Stomach smooth muscle (tissue), 2 donors: ENCODE measurements around the gene NUDT22.

Experiments used
- H3K27ac ChIP-seq: one replicate; pipeline ENCODE4 v1.7.0; 2013; ENCODE audit warnings: mild to moderate bottlenecking, low read length, inconsistent platforms
- H3K27me3 ChIP-seq, 2 donors: one replicate each; pipeline ENCODE4 v1.7.0; 2013; ENCODE audit warnings: low read length in 2 of 2; ENCODE audit not compliant: insufficient read depth in 2 of 2, control insufficient read depth in 1 of 2
- H3K36me3 ChIP-seq, 2 donors: one replicate each; pipeline ENCODE4 v1.7.0; 2013; ENCODE audit warnings: low read length in 2 of 2; ENCODE audit not compliant: control insufficient read depth in 2 of 2, insufficient read depth in 2 of 2
- H3K4me1 ChIP-seq: one replicate; pipeline ENCODE4 v1.7.0; 2013; ENCODE audit warnings: low read length; ENCODE audit not compliant: control insufficient read depth, insufficient read depth
- H3K4me3 ChIP-seq, 2 donors: one replicate each; pipeline ENCODE4 v1.7.0; 2013; ENCODE audit warnings: low read length in 2 of 2
- H3K9ac ChIP-seq, 2 donors: one replicate each; pipeline ENCODE4 v1.7.0; 2013; ENCODE audit warnings: low read length in 2 of 2, mild to moderate bottlenecking in 1 of 2
- H3K9me3 ChIP-seq, 2 donors: one replicate each; pipeline ENCODE4 v1.7.0; 2013; ENCODE audit warnings: low read length in 2 of 2; ENCODE audit not compliant: control insufficient read depth in 2 of 2
- donor health status: healthy.
- donor health status: Pancreatic carcinoma.

NUDT22 gene

DNA sequence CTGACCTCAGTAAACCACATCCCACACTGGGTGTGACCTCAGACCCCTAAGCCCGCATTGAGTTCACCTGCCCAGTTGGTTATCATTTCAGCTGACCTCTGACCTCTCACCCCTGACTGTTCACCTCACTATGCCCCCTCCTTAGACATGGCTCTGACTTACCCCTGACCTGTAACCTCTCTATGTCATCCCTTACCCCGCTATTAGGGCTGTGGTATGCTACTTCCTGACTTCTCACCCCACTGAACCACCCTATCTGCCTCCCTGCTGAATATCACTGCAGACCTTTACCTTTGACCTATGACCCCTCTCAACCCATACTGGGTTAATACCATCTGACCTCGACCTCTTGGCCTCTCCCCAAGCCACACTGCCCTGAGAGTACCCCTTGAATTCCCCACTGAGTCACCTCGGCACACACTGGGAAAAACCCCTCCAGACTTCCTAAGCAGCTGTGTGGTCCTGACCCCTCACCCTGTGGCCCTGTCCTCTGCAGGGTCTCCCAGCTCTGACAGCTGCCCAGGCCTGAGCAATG, 33.5 kb downstream of the NUDT22 start:
- peaks cover 26 to 32% of the 10 kb centered on the region in 2 donors for H3K36me3 ChIP-seq

DNA sequence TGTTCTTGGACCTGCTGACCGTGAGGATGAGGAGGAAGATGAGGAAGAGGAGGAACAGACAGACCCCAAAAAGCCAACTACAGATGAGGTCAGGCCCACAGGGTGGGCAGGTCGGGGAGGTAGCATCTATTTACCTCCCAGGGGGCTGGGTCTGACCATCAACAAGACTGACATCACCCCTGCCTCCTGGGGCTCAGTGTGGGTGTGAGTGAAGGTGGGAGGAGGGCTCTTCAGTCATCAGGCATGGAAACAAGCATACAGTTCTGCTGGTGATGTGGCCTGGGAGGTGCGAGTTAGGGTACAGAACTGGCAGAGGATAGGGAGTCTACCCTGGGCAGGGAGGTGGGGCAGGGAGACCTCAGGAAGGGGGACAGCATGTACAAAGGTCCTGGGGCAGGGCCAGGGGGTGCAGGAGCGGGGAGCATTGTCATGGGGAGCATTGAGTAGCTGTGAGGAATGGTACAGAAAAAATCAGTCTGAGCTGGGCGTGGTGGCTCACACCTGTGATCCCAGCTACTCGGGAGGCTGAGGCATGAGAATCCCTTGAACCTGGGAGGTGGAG, 34.2 kb downstream of the NUDT22 start:
- Histone ChIP-seq H3K4me3 (no peak overlapping the region), H3K36me3 (peaks cover 26 to 31% of the 10 kb centered on the region in 2 donors)

More for the DNA sequence above, 33.5 kb downstream of the NUDT22 start:
- Histone ChIP-seq H3K9me3 (no peaks in the 10 kb centered on the region), H3K27me3 (no peaks in the 10 kb centered on the region), H3K9ac (no peak overlapping the region), H3K27ac (no peak overlapping the region), H3K4me3 (no peak overlapping the region), H3K4me1 (no peaks in the 10 kb centered on the region)

DNA sequence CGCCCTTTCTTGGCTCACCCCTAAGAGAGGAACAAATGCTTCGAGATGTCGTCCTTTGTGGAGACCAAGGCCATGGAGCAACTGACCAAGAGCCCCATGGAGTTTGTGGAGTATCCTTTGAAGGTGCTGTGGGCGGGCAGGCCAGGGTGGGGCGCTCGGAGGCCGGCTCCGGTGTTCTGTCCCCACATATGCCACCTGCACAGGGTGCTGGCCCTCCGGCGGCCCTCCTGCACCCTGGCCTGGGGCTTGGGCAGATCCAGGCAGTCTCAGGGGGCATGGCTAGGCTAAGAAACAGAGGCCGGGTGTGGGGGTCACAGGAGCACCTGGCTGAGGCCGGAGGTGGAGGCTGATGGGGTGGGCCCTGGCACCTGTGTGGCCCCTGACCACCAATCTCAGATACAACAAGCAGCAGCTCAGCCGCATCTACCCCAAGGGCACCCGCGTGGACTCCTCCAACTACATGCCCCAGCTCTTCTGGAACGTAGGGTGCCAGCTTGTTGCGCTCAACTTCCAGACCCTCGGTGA, 35.5 kb downstream of the NUDT22 start:
- H3K9me3 ChIP-seq, result no peaks in the 10 kb centered on the region
- no peak overlapping the region for H3K27ac ChIP-seq
- H3K27me3 ChIP-seq, result no peaks in the 10 kb centered on the region
- H3K9ac ChIP-seq, result no peak overlapping the region
- no peak overlapping the region for H3K4me3 ChIP-seq
- H3K4me1 ChIP-seq, result no peaks in the 10 kb centered on the region
- peaks cover 18 to 33% of the 10 kb centered on the region in 2 donors for H3K36me3 ChIP-seq

More for the DNA sequence above, 34.2 kb downstream of the NUDT22 start:
- H3K27ac ChIP-seq, result no peak overlapping the region
- no peaks in the 10 kb centered on the region for H3K9me3 ChIP-seq
- H3K4me1 ChIP-seq, result no peaks in the 10 kb centered on the region
- H3K27me3 ChIP-seq, result no peaks in the 10 kb centered on the region
- no peak overlapping the region for H3K9ac ChIP-seq

DNA sequence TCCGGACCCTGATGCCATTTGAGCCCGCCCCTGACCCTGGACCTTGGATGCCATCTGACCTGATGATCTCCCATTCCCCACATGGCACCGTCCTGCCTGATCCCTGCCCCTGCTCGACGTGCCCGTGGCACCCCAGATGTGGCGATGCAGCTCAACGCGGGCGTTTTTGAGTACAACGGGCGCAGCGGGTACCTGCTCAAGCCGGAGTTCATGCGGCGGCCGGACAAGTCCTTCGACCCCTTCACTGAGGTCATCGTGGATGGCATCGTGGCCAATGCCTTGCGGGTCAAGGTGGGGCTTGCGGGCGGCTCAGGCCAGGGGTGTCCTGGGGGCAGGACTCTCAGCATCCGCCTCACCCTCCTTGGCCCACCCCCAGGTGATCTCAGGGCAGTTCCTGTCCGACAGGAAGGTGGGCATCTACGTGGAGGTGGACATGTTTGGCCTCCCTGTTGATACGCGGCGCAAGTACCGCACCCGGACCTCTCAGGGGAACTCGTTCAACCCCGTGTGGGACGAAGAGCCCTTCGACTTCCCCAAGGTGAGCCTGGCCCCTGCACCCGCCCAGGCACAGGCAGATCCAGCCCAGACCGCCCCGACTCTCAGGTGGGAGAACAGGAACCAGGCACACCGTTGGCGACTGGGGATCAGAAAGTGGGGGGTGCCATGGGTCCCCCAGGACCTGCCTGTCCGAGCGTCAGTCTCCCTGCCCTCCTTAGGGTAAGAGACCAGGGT, 36.4 kb downstream of the NUDT22 start:
- H3K36me3 ChIP-seq, result peaks cover 17 to 32% of the 10 kb centered on the region in 2 donors
- no peaks in the 10 kb centered on the region for H3K27me3 ChIP-seq
- H3K27ac ChIP-seq, result no peak overlapping the region
- no peaks in the 10 kb centered on the region for H3K4me1 ChIP-seq
- H3K4me3 ChIP-seq, result no peak overlapping the region
- no peaks in the 10 kb centered on the region for H3K9me3 ChIP-seq
- H3K9ac ChIP-seq, result no peak overlapping the region

DNA sequence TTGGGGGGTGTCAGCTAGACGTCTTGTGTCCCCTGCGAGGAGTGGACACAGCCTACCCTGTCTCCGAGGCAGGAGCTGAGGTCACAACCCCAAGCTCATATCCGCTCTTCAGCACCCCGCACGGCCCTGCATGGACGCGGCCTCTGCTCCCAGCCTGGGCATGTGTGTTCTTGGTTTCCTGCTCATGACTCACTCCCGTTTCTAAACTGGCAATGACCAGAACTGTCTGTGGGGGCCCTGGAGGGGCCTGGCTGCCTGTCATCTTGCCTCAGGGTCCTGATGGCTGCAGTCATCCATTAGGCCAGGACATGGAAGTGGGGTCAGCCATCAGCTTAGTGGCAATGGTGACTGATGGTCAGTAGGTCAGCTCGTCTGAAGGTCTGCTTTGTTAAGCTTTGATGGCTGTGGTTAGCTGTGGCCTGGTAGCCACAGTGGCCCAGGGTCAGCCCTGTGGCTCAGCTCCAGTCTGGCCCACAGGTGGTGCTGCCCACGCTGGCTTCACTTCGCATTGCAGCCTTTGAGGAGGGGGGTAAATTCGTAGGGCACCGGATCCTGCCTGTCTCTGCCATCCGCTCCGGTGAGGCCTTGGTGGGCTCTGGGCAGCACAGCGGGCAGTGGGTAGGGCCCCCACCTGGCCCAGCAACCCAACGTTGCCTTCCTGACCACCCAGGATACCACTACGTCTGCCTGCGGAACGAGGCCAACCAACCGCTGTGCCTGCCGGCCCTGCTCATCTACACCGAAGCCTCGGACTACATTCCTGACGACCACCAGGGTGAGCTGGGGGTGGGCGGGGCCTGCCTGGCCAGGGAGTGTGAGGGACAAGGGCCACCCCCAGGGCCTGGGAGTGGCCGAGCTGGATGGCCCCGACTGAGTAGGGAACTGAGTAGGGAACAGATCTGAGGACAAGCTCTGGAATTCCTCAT, 37.2 kb downstream of the NUDT22 start:
- no peak overlapping the region for H3K4me3 ChIP-seq
- H3K9me3 ChIP-seq, result no peaks in the 10 kb centered on the region
- H3K4me1 ChIP-seq, result peaks cover 8% of the 10 kb centered on the region
- peaks cover 15 to 32% of the 10 kb centered on the region in 2 donors for H3K36me3 ChIP-seq
- no peak overlapping the region for H3K9ac ChIP-seq
- no peak overlapping the region for H3K27ac ChIP-seq
- H3K27me3 ChIP-seq, result no peaks in the 10 kb centered on the region

DNA sequence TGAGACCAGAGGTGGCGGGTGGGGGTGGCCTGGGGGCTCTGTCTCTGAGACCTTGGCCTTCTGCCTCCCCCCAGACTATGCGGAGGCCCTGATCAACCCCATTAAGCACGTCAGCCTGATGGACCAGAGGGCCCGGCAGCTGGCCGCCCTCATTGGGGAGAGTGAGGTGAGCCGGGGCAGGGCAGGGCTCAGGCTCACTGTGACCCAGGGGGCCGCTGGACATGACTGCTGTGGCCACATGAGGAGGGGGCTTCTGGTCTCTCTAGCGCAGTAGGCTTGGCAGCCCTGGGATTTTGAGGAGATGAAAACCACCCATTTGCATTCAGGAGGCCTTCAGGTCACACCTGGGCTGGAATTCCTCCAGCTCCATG, 37.9 kb downstream of the NUDT22 start:
- Histone ChIP-seq H3K36me3 (peaks cover 12 to 29% of the 10 kb centered on the region in 2 donors), H3K9ac (no peak overlapping the region), H3K4me1 (peaks cover 14% of the 10 kb centered on the region), H3K4me3 (no peak overlapping the region), H3K9me3 (no peaks in the 10 kb centered on the region), H3K27ac (no peak overlapping the region), H3K27me3 (no peaks in the 10 kb centered on the region)

DNA sequence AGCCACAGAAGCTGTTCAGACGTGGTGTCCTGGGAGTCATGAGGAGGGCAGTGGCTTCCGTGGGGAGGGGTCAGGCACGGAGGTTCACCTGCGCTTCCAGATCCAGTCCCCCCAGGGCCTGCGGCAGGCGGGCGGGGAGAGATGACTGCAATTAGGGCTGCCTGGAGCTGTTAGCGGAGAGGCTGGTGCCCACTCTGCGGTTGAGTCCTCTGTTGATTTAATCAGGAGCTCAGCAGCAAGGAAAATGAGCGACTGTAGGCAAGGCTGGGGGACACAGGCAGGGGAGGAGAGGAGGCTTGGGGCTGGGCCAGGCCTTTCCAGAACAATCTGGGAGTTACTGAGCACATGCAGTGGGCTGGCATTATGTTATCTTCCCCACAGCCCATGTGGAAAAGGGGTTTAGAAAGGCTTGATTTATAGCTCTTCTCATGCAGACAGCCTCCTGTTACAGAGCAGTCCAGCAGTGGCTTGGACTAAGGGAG, 38.3 kb downstream of the NUDT22 start:
- Histone ChIP-seq H3K36me3 (peaks cover 12 to 27% of the 10 kb centered on the region in 2 donors), H3K9ac (no peak overlapping the region), H3K27me3 (no peaks in the 10 kb centered on the region), H3K4me3 (no peak overlapping the region), H3K9me3 (no peaks in the 10 kb centered on the region), H3K4me1 (peaks cover 19% of the 10 kb centered on the region), H3K27ac (no peak overlapping the region)

DNA sequence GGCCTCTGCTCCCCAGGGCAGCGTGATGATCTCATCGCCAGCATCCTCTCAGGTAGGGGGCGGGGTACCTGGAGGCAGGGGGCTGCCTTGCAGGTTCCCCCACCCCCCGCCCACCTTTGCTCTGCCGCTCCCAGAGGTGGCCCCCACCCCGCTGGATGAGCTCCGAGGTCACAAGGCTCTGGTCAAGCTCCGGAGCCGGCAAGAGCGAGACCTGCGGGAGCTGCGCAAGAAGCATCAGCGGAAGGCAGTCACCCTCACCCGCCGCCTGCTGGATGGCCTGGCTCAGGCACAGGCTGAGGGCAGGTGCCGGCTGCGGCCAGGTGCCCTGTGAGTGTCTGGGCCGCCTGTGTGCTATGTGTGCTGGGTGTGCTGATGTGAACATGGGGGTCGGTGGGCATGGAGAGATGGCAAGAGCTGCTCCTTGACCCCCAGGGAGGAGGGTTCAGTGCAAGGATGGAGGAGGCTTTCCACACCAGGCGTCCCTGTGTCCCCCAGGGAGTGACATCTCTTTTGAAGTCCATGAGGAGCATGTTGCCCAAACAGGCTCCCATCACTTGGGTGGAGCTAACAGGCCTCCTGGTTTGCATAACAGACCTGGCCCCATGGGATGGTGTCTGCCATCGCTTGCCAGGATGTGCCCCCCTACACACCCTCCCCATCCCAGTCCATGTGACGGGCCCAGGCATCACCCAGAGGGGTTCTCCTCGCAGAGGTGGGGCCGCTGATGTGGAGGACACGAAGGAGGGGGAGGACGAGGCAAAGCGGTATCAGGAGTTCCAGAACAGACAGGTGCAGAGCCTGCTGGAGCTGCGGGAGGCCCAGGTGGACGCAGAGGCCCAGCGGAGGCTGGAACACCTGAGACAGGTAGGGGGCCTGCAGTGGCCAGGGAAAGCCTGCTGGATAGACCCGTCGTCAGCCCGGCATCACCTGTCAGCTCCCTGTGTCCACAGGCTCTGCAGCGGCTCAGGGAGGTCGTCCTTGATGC, 39.4 kb downstream of the NUDT22 start:
- no peak overlapping the region for H3K4me3 ChIP-seq
- H3K27ac ChIP-seq, result no peak overlapping the region
- H3K9ac ChIP-seq, result no peak overlapping the region
- H3K27me3 ChIP-seq, result no peaks in the 10 kb centered on the region
- H3K36me3 ChIP-seq, result peaks cover 12 to 27% of the 10 kb centered on the region in 2 donors
- H3K9me3 ChIP-seq, result no peaks in the 10 kb centered on the region
- peaks cover 24% of the 10 kb centered on the region for H3K4me1 ChIP-seq

DNA sequence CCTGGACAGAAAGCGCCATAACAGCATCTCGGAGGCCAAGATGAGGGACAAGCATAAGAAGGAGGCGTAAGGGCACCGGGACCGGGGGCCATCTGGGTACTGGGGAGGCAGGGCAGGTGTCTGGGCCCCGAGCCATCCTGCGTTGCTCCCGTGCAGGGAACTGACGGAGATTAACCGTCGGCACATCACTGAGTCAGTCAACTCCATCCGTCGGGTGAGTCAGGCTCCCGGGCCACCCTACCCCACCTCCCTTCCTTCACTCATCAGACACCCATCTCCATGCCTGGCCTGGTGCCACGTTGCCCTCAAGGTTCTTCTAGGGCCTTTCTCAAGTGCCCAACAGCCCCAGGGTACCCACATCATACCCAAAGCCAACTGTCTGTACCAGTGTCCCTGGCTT, 40.3 kb downstream of the NUDT22 start:
- Histone ChIP-seq H3K4me1 (peaks cover 26% of the 10 kb centered on the region), H3K9ac (no peak overlapping the region), H3K9me3 (no peaks in the 10 kb centered on the region), H3K36me3 (peaks cover 12 to 25% of the 10 kb centered on the region in 2 donors), H3K4me3 (no peak overlapping the region), H3K27me3 (no peaks in the 10 kb centered on the region), H3K27ac (no peak overlapping the region)
